Astrocyte (in vitro differentiated cells and primary cell): Measurements from ENCODE around the gene ADGRG6.

Experiments
- CTCF ChIP-seq: IDR thresholded peaks from 2 replicates; pipeline ENCODE4 v1.5.1; 2011; ENCODE audit warnings: low read depth, mild to moderate bottlenecking, inconsistent platforms, low read length, moderate library complexity; ENCODE audit not compliant: insufficient read depth
- EZH2 ChIP-seq: IDR thresholded peaks from 2 replicates; pipeline ENCODE4 v1.6.1; 2012; ENCODE audit warnings: mild to moderate bottlenecking, low read length, inconsistent platforms; ENCODE audit not compliant: insufficient read depth

- no peak for TF ChIP-seq CTCF
- no peak for TF ChIP-seq EZH2
These were observed 11.5 kb downstream of the ADGRG6 start for GRCh38 chr6:142313284-142313683.
